HG02981 (cell line): Measurements from ENCODE around the gene HTD2.

Experiments used
- ATAC-seq: cut with Tn5 transposase; IDR thresholded peaks from one replicate; pipeline ENCODE4 v1.9.1; 2021; ENCODE audit warnings: mild to moderate bottlenecking, moderate library complexity; ENCODE audit not compliant: unreplicated experiment

HTD2 gene

DNA sequence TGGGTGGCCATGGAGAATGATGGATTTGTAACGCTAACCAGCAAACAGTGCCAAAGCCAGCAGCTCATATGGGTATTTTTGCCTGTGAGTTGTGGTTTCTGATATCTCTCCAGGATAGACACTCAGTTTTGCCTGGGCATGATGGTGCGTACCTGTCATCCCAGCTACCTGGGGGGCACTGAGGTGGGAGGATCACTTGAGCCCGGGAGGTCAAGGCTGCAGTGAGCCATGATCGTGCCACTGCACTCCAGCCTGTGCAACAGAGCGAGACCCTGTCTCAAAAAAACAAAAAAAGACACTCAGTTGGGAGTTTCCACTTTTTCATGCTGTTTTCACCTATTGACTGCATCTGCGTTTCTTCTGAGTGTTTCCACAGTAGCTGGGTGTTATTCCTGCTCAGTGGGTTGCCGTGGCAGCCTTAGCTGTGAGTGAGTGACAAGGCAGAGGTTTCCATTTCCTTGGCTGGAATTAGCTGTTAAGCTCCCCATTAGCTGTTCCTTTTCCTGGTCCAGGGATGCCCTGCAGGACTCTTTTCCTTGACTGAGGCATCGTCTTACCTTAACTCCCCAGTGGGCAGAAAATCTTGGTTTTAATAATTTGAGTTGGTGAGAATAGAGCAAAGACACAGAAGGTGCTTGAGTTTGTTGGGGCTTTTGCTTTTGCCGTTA is 14.5 kb upstream of the HTD2 start:
- no peak for ATAC-seq

GRCh38 chr3:58292866-58293265 is 13.5 kb upstream of the HTD2 start:
- no peak for ATAC-seq

DNA sequence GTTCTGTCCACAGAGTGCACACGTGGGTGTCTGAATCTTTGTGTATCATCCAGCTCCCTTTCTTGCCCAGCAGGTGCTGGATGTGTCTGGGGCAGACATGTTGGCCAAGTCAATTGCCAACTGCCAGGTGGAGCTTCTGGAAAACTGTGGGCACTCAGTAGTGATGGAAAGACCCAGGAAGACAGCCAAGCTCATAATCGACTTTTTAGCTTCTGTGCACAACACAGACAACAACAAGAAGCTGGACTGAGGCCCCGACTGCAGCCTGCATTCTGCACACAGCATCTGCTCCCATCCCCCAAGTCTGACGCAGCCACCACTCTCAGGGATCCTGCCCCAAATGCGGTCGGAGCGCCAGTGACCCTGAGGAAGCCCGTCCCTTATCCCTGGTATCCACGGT is 12.8 kb upstream of the HTD2 start:
- no peak for ATAC-seq

GRCh38 chr3:58296269-58296668 is 10.1 kb upstream of the HTD2 start:
- no peak for ATAC-seq

DNA sequence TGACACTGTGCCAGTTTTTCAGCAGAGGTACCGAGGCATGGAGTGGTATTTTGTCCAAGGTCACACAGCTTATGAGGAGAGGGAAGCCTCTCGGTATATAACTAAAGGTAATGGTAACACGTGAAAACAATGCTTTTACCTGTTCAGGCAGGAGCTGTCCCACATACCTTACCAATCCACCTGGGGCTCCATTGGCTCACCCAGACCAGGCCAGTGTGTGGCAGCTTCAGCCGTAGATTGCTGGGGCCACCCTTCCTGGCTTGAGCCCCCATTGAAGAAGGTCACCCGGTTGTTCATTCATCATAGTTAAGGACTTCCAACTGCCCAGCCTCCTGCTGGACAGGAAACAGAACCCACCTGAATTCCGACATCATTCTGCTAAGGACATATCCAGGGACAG is 9.5 kb upstream of the HTD2 start:
- ATAC-seq, result no peak

GRCh38 chr3:58298190-58298589 is 8.1 kb upstream of the HTD2 start:
- no peak for ATAC-seq

GRCh38 chr3:58299075-58299474 is 7.2 kb upstream of the HTD2 start:
- ATAC-seq, result no peak

- no peak for ATAC-seq
Measured at GRCh38 chr3:58299839-58300516, 6.3 kb upstream of the HTD2 start.

GRCh38 chr3:58307639-58308215 is 1.4 kb downstream of the HTD2 start:
- ATAC-seq, result no peak

GRCh38 chr3:58308728-58309127 is 2.4 kb downstream of the HTD2 start:
- no peak for ATAC-seq

DNA sequence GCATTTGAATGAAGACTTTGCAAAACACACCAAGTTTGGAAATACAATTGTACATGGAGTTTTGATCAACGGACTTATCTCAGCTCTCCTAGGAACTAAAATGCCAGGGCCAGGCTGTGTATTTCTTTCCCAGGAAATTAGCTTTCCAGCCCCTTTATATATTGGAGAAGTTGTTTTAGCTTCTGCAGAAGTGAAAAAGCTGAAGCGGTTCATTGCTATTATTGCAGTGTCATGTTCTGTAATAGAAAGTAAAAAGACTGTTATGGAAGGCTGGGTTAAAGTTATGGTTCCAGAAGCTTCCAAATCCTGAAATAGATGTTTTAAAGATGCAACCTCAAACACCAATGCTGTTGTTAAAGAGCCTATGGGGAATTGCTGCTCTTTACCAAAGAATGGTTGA is 11.5 kb downstream of the HTD2 start:
- no peak for ATAC-seq

DNA sequence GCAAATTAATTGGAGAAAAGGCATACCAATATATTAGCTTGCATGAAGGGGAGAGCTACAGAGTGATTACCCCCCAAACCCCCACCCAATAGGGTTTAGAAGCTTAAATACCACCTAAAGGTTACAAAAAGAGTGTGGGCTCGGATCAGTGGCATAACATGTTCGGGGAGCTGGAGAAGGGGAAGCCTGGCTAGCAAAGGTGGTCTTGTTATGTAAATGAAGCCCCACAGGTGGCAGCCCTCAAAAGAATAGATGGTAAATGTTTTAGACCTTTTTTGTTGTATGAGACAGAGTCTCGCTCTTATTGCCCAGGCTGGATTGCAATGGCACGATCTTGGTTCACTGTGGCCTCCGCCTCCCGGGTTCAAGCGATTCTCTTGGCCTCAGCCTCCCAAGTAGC is 15.5 kb downstream of the HTD2 start:
- no peak for ATAC-seq

DNA sequence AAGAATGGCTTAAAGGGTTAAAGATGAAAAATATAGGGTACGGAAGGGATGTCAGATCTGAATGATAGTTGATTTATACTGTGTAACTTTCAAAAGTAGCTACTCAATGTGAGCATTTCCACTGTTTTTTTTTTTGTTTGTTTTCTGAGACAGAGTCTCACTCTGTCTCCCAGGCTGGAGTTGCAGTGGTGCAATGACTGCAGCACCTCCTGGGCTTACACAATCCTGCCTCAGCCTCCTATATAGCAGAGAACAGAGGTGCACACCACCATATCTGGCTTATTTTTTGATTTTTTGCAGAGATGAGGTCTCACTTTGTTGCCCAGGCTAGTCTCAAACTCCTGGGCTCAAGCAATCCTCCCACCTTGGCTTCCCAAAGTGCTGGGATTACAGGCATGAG is 16.5 kb downstream of the HTD2 start:
- no peak for ATAC-seq

- no peak for ATAC-seq
Measured at GRCh38 chr3:58323529-58324390, 17.4 kb downstream of the HTD2 start.

DNA sequence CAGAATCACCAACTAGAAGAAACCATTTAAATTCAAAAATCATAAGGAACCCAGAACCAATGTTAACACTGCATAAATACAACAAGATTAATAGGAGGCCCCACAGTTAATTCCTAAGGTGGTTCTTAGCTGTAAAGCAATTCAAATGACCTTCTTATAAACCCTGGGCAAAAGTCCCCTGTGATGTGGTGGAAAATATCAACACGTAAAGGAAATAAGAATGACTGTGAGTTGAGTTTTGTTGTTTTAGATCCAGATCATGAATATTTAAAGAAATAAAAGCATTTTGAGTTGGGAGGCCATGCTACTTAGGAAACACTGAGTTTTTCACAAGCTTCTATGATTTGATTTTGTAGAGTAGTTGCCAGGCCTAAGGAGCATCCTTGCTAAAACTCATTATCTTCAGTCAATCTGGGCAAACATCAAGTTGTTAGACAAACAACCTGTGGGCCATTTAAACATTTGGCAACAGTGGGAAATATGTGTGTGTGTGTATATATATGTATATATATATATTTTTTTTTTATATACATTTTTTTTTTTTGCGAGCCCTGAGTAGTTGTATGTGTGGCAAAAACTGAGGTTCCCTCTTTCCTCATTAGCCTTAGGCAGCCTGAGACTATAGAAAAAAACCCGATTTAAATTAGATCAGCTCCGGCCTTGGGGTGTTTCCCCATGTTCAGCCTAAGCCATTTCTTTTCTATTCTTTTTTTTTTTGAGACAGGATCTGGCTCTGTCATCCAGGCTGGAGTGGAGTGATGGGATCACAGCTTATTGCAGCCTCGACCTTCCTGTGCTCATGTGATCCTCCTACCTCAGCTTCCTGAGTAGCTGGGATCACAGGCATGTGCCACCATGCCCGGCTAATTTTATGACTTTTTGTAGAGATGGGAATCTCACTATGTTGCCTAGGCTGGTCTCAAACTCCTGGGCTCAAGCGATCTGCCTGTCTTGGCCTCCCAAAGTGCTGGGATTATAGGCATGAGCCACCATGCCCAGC is 18.4 kb downstream of the HTD2 start:
- no peak for ATAC-seq

DNA sequence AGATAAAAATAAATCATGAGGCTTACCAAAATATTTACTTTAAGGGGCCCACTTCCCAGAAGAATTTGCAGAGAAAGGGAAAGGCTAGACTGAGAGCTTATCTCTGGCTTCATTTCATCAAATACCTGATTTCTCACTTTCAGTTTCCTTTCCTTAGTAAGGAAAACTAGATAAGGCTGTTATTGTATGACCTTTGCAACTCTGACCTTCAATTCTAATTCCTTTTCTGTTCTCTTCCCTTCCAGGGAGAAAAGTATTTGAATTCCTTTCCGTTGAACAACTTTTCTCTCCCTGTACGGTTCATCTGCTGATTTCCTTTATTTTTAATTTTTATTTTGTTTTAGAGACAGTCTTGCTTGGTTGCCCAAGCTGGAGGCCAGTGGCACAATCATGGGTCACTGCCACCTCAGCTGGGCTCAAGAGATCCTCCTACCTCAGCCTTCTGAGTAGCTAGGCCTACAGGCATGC is 19.2 kb downstream of the HTD2 start:
- ATAC-seq, result no peak

GRCh38 chr3:58326267-58326900 is 20.1 kb downstream of the HTD2 start:
- ATAC-seq, result no peak

DNA sequence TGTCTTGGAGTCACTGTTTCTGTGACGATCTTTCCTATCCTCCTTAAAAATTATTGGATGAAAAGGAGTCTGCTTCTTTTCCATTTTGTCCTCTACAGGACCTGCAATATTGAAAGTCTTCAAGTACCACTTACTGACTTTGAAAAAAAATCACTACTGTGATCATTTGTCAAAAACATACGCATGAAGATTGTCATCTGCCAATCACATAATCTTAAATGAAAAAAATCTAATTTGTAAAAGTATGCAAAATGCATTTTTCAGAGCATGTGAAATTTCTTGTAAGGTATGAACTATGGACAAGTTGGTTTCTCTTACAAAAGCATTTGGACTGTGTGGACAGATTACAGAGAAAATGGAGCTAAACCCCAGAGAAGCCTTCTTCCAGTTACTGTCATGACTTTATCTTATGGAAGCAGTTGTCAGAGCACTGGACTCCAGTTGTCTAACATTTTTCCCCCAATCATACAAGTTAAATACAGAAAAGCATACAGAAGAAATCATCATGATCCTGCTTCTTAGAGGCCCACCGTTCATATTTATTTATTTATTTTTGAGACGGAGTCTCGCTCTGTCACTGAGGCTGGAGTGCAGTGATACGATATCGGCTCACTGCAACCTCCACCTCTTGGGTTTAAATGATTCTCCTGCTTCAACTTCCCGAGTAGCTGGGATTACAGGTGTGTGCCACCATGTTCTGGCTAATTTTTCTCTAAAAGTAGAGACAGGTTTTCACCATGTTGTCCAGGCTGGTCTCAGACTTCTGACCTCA is 23.0 kb downstream of the HTD2 start:
- ATAC-seq, result no peak

GRCh38 chr3:58329922-58330413 is 23.6 kb downstream of the HTD2 start:
- ATAC-seq, result no peak
